ENCODE measurements around the gene HOTAIR.

HOTAIR gene

GRCh38 chr12:54011665-54012532 is 37.1 kb upstream of the HOTAIR start:
- no peak for DNase-seq (ENCODE audit: low spot score)

- DNase-seq (ENCODE audit: low spot score), result no peak
Measured at GRCh38 chr12:54010972-54011664, 36.4 kb upstream of the HOTAIR start.

GRCh38 chr12:54010053-54010971 is 35.6 kb upstream of the HOTAIR start:
- no peak for DNase-seq (ENCODE audit: low spot score)

- DNase-seq (ENCODE audit: low spot score), result no peak
Measured at GRCh38 chr12:54009171-54010052, 34.7 kb upstream of the HOTAIR start.

GRCh38 chr12:54008260-54008552 is 33.5 kb upstream of the HOTAIR start:
- DNase-seq (ENCODE audit: low spot score), result no peak

- DNase-seq (ENCODE audit: low spot score), result no peak
Measured at GRCh38 chr12:54007538-54008259, 32.9 kb upstream of the HOTAIR start.

- DNase-seq (ENCODE audit: low spot score), result no peak
Measured at GRCh38 chr12:54006559-54007220, 31.9 kb upstream of the HOTAIR start.

- DNase-seq (ENCODE audit: low spot score), result peak; percentile 84
Measured at GRCh38 chr12:54005853-54006558, 31.3 kb upstream of the HOTAIR start.

- DNase-seq (ENCODE audit: low spot score), result no peak
Measured at GRCh38 chr12:54005531-54005852, 30.7 kb upstream of the HOTAIR start.

- no peak for DNase-seq (ENCODE audit: low spot score)
Measured at GRCh38 chr12:54004841-54005530, 30.2 kb upstream of the HOTAIR start.

- DNase-seq (ENCODE audit: low spot score), result no peak
Measured at GRCh38 chr12:54004063-54004840, 29.5 kb upstream of the HOTAIR start.

- no peak for DNase-seq (ENCODE audit: low spot score)
Measured at GRCh38 chr12:54003625-54004024, 28.9 kb upstream of the HOTAIR start.

GRCh38 chr12:54002915-54003389 is 28.2 kb upstream of the HOTAIR start:
- no peak for DNase-seq (ENCODE audit: low spot score)

GRCh38 chr12:54002278-54002914 is 27.6 kb upstream of the HOTAIR start:
- DNase-seq (ENCODE audit: low spot score), result no peak

GRCh38 chr12:54001283-54002187 is 26.8 kb upstream of the HOTAIR start:
- DNase-seq (ENCODE audit: low spot score), result no peak
